ENCODE results near the gene SCAF4.

Gene SCAF4

DNA sequence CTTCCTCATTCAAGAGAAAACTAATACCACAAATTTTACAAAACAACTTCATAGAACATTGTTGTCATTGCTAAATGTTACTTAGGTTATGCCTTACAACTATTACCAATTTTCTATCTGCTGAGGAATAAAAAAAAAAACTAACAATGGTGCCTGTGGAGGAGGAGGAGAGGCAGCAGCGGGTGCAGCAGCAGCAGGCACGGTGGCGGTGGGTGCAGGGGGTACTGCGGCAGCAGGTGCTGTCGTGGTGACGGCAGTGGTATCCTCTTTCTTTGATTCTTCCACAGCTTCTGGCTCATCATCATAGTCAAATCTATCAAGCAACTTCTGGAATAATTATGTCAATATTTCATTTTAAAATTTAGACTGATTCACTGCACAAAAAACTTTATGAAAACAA is 35.5 kb downstream of the SCAF4 start:
- Histone ChIP-seq H3K4me1 (ENCODE audit: control insufficient read depth in 1 of 2, insufficient read depth in 1 of 2, low read depth in 1 of 2, low read length in 1 of 2) (no peaks in the 10 kb centered on the region), H3K27ac (no peak overlapping the region), H3K4me3 (ENCODE audit: low read depth in 1 of 2, low read length in 1 of 2) (no peak overlapping the region), H3K27me3 (no peaks in the 10 kb centered on the region), H3K36me3 (peaks cover 84% of the 10 kb centered on the region), H3K9me3 (no peaks in the 10 kb centered on the region)
- TF ChIP-seq, protein P1, sequence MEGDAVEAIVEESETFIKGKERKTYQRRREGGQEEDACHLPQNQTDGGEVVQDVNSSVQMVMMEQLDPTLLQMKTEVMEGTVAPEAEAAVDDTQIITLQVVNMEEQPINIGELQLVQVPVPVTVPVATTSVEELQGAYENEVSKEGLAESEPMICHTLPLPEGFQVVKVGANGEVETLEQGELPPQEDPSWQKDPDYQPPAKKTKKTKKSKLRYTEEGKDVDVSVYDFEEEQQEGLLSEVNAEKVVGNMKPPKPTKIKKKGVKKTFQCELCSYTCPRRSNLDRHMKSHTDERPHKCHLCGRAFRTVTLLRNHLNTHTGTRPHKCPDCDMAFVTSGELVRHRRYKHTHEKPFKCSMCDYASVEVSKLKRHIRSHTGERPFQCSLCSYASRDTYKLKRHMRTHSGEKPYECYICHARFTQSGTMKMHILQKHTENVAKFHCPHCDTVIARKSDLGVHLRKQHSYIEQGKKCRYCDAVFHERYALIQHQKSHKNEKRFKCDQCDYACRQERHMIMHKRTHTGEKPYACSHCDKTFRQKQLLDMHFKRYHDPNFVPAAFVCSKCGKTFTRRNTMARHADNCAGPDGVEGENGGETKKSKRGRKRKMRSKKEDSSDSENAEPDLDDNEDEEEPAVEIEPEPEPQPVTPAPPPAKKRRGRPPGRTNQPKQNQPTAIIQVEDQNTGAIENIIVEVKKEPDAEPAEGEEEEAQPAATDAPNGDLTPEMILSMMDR (IDR thresholded peaks at IDR 0.05) = no peak

DNA sequence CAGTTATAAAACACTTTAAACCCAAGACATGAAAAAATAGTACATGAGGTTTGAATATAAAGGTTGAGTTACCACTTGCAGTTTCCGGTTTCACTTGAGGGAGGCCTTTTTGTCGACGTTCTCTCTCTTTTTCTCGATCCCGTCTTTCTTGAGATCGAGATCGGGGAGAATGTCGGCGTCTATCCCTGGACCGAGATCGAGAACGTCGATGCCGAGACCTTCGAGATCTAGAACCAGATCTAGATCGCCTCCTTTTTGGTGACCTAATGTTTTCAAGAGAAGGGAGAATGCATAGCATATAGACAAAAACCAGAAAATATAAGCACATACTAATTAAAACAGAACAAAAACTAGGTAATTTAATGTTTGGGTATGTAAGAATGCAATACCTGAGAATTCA is 38.7 kb downstream of the SCAF4 start:
- Histone ChIP-seq H3K36me3 (peaks cover 85% of the 10 kb centered on the region), H3K27ac (no peak overlapping the region), H3K27me3 (no peaks in the 10 kb centered on the region), H3K4me3 (ENCODE audit: low read depth in 1 of 2, low read length in 1 of 2) (no peak overlapping the region), H3K4me1 (ENCODE audit: control insufficient read depth in 1 of 2, insufficient read depth in 1 of 2, low read depth in 1 of 2, low read length in 1 of 2) (no peaks in the 10 kb centered on the region), H3K9me3 (no peaks in the 10 kb centered on the region)
- TF ChIP-seq, protein P1 (IDR thresholded peaks at IDR 0.05) = no peak

DNA sequence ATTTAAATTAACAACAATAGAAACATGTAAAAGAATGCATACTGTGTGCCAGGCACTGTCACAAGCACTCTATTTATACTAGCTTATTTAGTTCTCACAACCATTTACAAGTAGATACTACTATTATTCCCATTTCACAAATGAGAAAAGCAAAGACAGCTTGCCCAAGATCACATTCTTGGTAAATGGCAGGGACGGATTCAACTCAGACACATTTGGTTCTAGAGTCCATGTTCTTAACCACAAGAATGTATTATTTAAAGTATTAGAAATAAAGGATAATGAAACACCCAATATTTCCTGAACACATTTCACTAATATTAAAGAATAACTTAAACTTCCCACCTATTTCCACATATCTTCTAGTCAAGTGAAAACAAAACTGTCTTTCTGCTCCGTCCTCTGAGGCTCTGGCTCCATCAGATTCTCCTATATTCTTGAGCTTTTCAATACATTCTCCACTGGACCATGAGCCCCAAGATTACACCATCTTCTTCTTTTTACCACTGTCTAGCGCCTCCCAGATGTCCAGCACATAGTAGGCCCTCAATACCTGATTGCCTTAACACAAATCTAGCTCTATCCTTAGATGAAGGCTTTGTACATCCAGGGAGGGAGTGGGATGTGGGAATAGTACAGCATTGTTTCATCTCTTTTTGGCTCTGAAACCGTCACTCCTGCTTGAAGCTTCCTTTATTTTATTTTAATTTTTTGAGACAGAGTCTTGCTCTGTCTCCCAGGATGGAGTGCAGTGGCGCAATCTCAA is 43.1 kb downstream of the SCAF4 start:
- no peaks in the 10 kb centered on the region for H3K4me1 ChIP-seq (ENCODE audit: control insufficient read depth in 1 of 2, insufficient read depth in 1 of 2, low read depth in 1 of 2, low read length in 1 of 2)
- TF ChIP-seq, protein P1 (IDR thresholded peaks at IDR 0.05) = no peak
- H3K36me3 ChIP-seq = peaks cover 97% of the 10 kb centered on the region
- H3K4me3 ChIP-seq (ENCODE audit: low read depth in 1 of 2, low read length in 1 of 2) = no peak overlapping the region
- no peak overlapping the region for H3K27ac ChIP-seq
- no peaks in the 10 kb centered on the region for H3K9me3 ChIP-seq
- H3K27me3 ChIP-seq = no peaks in the 10 kb centered on the region

DNA sequence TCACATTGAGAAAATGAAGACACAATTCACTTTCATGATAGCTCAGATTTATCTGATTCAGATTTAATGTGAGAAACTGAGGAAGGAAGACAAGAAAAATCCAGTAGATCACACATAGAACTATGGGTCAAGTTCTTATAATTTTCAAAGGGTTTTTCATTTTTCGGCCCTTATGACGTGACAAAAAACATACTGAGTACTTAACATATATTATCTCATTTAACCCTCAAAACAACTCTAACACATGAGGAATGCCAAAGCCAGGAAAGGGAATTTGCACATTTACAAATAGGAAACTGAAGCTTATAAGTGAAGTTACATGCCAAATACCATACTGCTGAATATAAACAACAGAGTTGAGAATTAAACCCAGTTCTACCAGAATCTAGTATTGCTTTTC is 44.8 kb downstream of the SCAF4 start:
- Histone ChIP-seq H3K27ac (no peak overlapping the region), H3K9me3 (no peaks in the 10 kb centered on the region), H3K27me3 (no peaks in the 10 kb centered on the region), H3K4me1 (ENCODE audit: control insufficient read depth in 1 of 2, insufficient read depth in 1 of 2, low read depth in 1 of 2, low read length in 1 of 2) (no peaks in the 10 kb centered on the region), H3K36me3 (peaks cover 97% of the 10 kb centered on the region), H3K4me3 (ENCODE audit: low read depth in 1 of 2, low read length in 1 of 2) (no peak overlapping the region)
- TF ChIP-seq, protein P1 (IDR thresholded peaks at IDR 0.05) = no peak

DNA sequence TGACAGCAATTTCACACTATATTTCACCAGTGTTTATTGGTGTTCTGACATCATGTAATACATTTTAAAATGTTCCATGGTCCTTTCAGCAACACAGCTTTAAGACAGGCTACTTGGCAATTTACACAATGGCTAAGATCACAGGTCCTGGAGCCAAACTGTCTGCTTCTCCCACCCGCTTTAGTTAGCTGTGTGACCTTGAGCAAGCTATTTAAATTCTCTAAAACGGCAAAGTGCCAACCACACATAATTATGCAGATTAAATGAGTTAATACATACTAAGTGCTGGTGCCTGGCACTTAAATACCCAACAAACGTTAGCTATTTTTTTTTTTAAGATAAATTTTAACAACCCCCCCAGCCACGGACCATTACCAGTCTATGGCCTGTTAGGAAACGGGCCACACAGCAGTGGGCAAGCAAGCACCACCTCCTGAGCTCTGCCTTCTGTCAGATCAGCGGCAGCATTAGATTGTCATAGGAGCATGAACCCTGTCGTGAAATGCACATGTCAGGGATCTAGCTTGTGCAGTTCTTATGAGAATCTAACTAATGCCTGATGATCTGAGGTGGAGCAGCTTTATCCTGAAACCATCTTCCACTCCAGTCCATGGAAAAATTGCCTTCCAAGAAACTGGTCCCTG is 45.5 kb downstream of the SCAF4 start:
- peaks cover 96% of the 10 kb centered on the region for H3K36me3 ChIP-seq
- TF ChIP-seq, protein P1 (IDR thresholded peaks at IDR 0.05) = no peak
- no peaks in the 10 kb centered on the region for H3K27me3 ChIP-seq
- H3K9me3 ChIP-seq = no peaks in the 10 kb centered on the region
- no peak overlapping the region for H3K4me3 ChIP-seq (ENCODE audit: low read depth in 1 of 2, low read length in 1 of 2)
- no peaks in the 10 kb centered on the region for H3K4me1 ChIP-seq (ENCODE audit: control insufficient read depth in 1 of 2, insufficient read depth in 1 of 2, low read depth in 1 of 2, low read length in 1 of 2)
- H3K27ac ChIP-seq = no peak overlapping the region

All from neutrophil (primary cell).